Keratinocyte (primary cell): ENCODE data around the gene ACOT7. TPM values are rescaled to one million over a fixed set of nuclear protein-coding genes. Genes with fewer than 3 reads are reported as not detected.

Experiments
- DNase-seq: peaks from one replicate; pipeline ENCODE4 v3.0.0-alpha.2; 2011; ENCODE audit warnings: low read depth, missing footprints, low spot score
- FAIRE-seq: peaks from 2 replicates; lab custom pipeline; 2011; peaks lifted over from hg19 to GRCh38; lab: Jason Lieb, UNC
- H2AFZ ChIP-seq: 2 replicates; pipeline ENCODE4 v1.6.0; 2012; ENCODE audit warnings: low read length, control low read depth, inconsistent platforms; ENCODE audit not compliant: control insufficient read depth
- H3K27ac ChIP-seq: 2 replicates; pipeline ENCODE4 v1.5.1; 2011; ENCODE audit warnings: low read length; ENCODE audit not compliant: control insufficient read depth, insufficient read depth
- H3K27me3 ChIP-seq: 3 replicates; pipeline ENCODE4 v1.6.0; 2011; ENCODE audit warnings: low read length; ENCODE audit not compliant: control insufficient read depth, insufficient read depth; ENCODE audit errors: extremely low read depth
- H3K36me3 ChIP-seq, 2 experiments: 2 replicates in 1 of 2; 3 replicates in 1 of 2; pipeline ENCODE4 v1.5.1; 2011; ENCODE audit warnings: low read length in 2 of 2, mild to moderate bottlenecking in 1 of 2; ENCODE audit not compliant: control insufficient read depth in 2 of 2, insufficient read depth in 2 of 2; ENCODE audit errors: extremely low read depth in 1 of 2
- H3K4me1 ChIP-seq: 3 replicates; pipeline ENCODE4 v1.5.1; 2011; ENCODE audit warnings: low read length; ENCODE audit not compliant: control insufficient read depth, insufficient read depth; ENCODE audit errors: extremely low read depth
- H3K4me2 ChIP-seq: 3 replicates; pipeline ENCODE4 v1.6.0; 2011; ENCODE audit warnings: low read depth, low read length; ENCODE audit not compliant: control insufficient read depth, insufficient read depth; ENCODE audit errors: extremely low read depth
- H3K4me3 ChIP-seq, 3 experiments: fragments of 200-600 bp in 1 of 3; sonication (generic) in 1 of 3; 2 replicates in 2 of 3; 3 replicates in 1 of 3; pipeline ENCODE4 v1.5.1; 2011 to 2016; ENCODE audit warnings: low read length in 3 of 3, mild to moderate bottlenecking in 3 of 3, control low read depth in 2 of 3, inconsistent platforms in 1 of 3, low read depth in 1 of 3, mixed read lengths in 1 of 3, mixed run types in 1 of 3, moderate library complexity in 1 of 3; ENCODE audit not compliant: control insufficient read depth in 2 of 3, insufficient read depth in 2 of 3; ENCODE audit errors: extremely low read depth in 1 of 3
- H3K79me2 ChIP-seq: 2 replicates; pipeline ENCODE4 v1.6.0; 2012; ENCODE audit warnings: low read length; ENCODE audit not compliant: control insufficient read depth, insufficient read depth
- H3K9ac ChIP-seq: 3 replicates; pipeline ENCODE4 v1.6.0; 2011; ENCODE audit warnings: low read length; ENCODE audit not compliant: control insufficient read depth, insufficient read depth; ENCODE audit errors: extremely low read depth
- H3K9me1 ChIP-seq: 3 replicates; pipeline ENCODE4 v1.6.0; 2011; ENCODE audit warnings: low read length; ENCODE audit not compliant: control insufficient read depth, insufficient read depth; ENCODE audit errors: extremely low read depth
- H3K9me3 ChIP-seq: 2 replicates; pipeline ENCODE4 v1.5.1; 2012; ENCODE audit warnings: low read depth, low read length; ENCODE audit not compliant: control insufficient read depth
- H4K20me1 ChIP-seq: 3 replicates; pipeline ENCODE4 v1.6.0; 2011; ENCODE audit warnings: low read length; ENCODE audit not compliant: control insufficient read depth, insufficient read depth; ENCODE audit errors: extremely low read depth
- CTCF ChIP-seq, 3 experiments: IDR thresholded peaks in 1 of 3; conservative IDR thresholded peaks in 1 of 3; optimal IDR thresholded peaks in 1 of 3; 2 replicates in 2 of 3; 3 replicates in 1 of 3; pipeline versions ENCODE3 to v1.5.1; 2011; ENCODE audit warnings: low read length in 3 of 3, mild to moderate bottlenecking in 3 of 3, moderate library complexity in 2 of 3, control low read depth in 1 of 3, inconsistent platforms in 1 of 3; ENCODE audit not compliant: insufficient read depth in 2 of 3; ENCODE audit errors: extremely low read depth in 1 of 3
- EZH2 ChIP-seq: IDR thresholded peaks from one replicate; pipeline ENCODE4 v1.6.1; 2012; ENCODE audit warnings: inconsistent platforms, mild to moderate bottlenecking, low read length, moderate library complexity
- dilution Hi-C: fragments of 300-500 bp; cut with MboI; formaldehyde crosslinking; loops from one replicate; pipeline ENCODE4 v1.7.0; 2020; ENCODE audit warnings: low sequenced_read_pairs; ENCODE audit not compliant: extremely low pct_ligation_motif_present
- polyA plus RNA-seq, 5 experiments: library from polyadenylated mRNA; depleted of rRNA in 3 of 5; stranded (reverse) in 3 of 5; stranded (forward) in 1 of 5; unstranded in 1 of 5; fragments of >200 nt; gene quantifications; 1 replicate in 1 of 5; 2 replicates in 3 of 5; 3 replicates in 1 of 5; pipeline versions ENCODE4 v1.2.1 to v1.2.3, GENCODE V29; 2011 to 2012; ENCODE audit warnings: missing spikeins in 2 of 5, low read depth in 1 of 5, low replicate concordance in 1 of 5

The ACOT7 gene
- polyA plus RNA-seq, 1 donor (not counting 4 experiments of a cell fraction or from before 2014, with no cell fraction given) = 226 TPM

- H2AFZ ChIP-seq = no peak overlapping the region
- peaks cover 53% of the 10 kb centered on the region for H3K79me2 ChIP-seq
- H3K4me2 ChIP-seq = no peak overlapping the region
- no peak overlapping the region for H3K27ac ChIP-seq
- H3K4me1 ChIP-seq = peaks cover 33% of the 10 kb centered on the region
- H3K36me3 ChIP-seq = peaks cover 25 to 31% of the 10 kb centered on the region in 2 experiments
- dilution Hi-C loops = no loop called here
- H3K9ac ChIP-seq = no peak overlapping the region
- no peaks in the 10 kb centered on the region for H3K9me3 ChIP-seq
- no peak for FAIRE-seq
- H3K4me3 ChIP-seq = no peak overlapping the region
- no peak for TF ChIP-seq CTCF (optimal IDR thresholded peaks at IDR 0.05 in 1 of 3, IDR thresholded peaks at IDR 0.05 in 1 of 3, conservative IDR thresholded peaks at IDR 0.05 in 1 of 3; ENCODE audit: extremely low read depth in 1 of 3, insufficient read depth in 2 of 3, low read length in 3 of 3)
- TF ChIP-seq EZH2 = no peak
- H4K20me1 ChIP-seq = peaks cover 12% of the 10 kb centered on the region
- no peaks in the 10 kb centered on the region for H3K27me3 ChIP-seq
- peaks cover 2% of the 10 kb centered on the region for H3K9me1 ChIP-seq
- no peak for DNase-seq
Observed at GRCh38 chr1:6345009-6345408, 48.6 kb downstream of the ACOT7 start.

GRCh38 chr1:6343506-6344405 is 49.8 kb downstream of the ACOT7 start:
- H2AFZ ChIP-seq = no peak overlapping the region
- dilution Hi-C loops = no loop called here
- H3K9me3 ChIP-seq = no peaks in the 10 kb centered on the region
- H3K27me3 ChIP-seq = no peaks in the 10 kb centered on the region
- peak overlapping the region; percentile 19 for H3K4me2 ChIP-seq
- peaks cover 26 to 37% of the 10 kb centered on the region in 2 experiments for H3K36me3 ChIP-seq
- peak; percentile 97 for DNase-seq
- peaks cover 21% of the 10 kb centered on the region for H3K4me1 ChIP-seq
- no peaks in the 10 kb centered on the region for H3K9me1 ChIP-seq
- no peak overlapping the region for H3K9ac ChIP-seq
- TF ChIP-seq EZH2 = no peak
- peak in 2 of 3 experiments; percentile 92 to 100 for TF ChIP-seq CTCF (optimal IDR thresholded peaks at IDR 0.05 in 1 of 3, IDR thresholded peaks at IDR 0.05 in 1 of 3, conservative IDR thresholded peaks at IDR 0.05 in 1 of 3; ENCODE audit: extremely low read depth in 1 of 3, insufficient read depth in 2 of 3, low read length in 3 of 3)
- H3K79me2 ChIP-seq = peaks cover 44% of the 10 kb centered on the region
- peak; percentile 100 for FAIRE-seq
- no peak overlapping the region for H3K4me3 ChIP-seq
- peaks cover 12% of the 10 kb centered on the region for H4K20me1 ChIP-seq
- H3K27ac ChIP-seq = peak overlapping the region; percentile 23
